Right ventricle myocardium inferior (tissue), 1 donor: ENCODE data around the gene ANLN. TPM values are rescaled to one million over a fixed set of nuclear protein-coding genes. Genes with fewer than 3 reads are reported as not detected.

Experiments used
- ATAC-seq: fragments of 200-7000 bp; cut with Tn5 transposase; one replicate; pipeline ENCODE4 v1.9.1; 2020; ENCODE audit warnings: mild to moderate bottlenecking, moderate library complexity
- DNase-seq: peaks from one replicate; pipeline ENCODE4 v3.0.0; 2021; ENCODE audit errors: missing footprints
- intact Hi-C: fragments of 100-400 bp; cut with DNase I; formaldehyde crosslinking; loops from one replicate; pipeline ENCODE4 v1.11.0; 2022
- total RNA-seq: library from RNA; stranded (reverse); fragmentation: NEBNext Ultra II Directional; extraction: Animal tissue kit (Norgen Biotek cat#: 25700); gene quantifications from one replicate; pipeline ENCODE4 v1.2.1, GENCODE V29; 2021
- donor health status: DM: no; HTN: yes; CAD: no; lungs with severe emphysema.

ANLN gene
- total RNA-seq, 1 donor from 2014 or later = 3.3 TPM

DNA sequence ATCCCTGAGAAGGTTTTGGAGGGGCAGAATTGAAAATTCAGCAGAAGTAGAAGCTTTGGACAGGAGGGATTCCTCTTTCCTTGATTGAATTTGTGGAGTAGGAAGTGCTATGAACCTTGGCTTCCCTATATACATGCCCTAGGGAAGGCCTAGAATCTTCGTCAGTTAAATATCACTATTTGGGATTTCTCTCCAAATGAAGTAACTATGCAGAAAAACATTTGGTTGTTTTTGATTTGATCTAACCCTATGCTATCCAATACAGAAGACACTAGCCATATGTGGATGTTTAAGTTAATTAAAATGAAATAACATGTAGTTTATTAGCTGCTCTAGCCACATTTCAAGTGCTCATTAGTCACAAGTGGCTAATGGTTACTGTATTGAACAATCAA, 15.7 kb downstream of the ANLN start:
- ATAC-seq (no peak), DNase-seq (no peak)
- intact Hi-C loops = no loop called here

DNA sequence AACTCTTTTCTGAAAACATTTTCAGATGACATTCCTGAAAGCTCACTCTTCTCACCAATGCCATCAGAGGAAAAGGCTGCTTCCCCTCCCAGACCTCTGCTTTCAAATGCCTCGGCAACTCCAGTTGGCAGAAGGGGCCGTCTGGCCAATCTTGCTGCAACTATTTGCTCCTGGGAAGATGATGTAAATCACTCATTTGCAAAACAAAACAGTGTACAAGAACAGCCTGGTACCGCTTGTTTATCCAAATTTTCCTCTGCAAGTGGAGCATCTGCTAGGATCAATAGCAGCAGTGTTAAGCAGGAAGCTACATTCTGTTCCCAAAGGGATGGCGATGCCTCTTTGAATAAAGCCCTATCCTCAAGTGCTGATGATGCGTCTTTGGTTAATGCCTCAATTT, 16.5 kb downstream of the ANLN start:
- intact Hi-C loops = no loop called here
- no peak for DNase-seq
- ATAC-seq = no peak

DNA sequence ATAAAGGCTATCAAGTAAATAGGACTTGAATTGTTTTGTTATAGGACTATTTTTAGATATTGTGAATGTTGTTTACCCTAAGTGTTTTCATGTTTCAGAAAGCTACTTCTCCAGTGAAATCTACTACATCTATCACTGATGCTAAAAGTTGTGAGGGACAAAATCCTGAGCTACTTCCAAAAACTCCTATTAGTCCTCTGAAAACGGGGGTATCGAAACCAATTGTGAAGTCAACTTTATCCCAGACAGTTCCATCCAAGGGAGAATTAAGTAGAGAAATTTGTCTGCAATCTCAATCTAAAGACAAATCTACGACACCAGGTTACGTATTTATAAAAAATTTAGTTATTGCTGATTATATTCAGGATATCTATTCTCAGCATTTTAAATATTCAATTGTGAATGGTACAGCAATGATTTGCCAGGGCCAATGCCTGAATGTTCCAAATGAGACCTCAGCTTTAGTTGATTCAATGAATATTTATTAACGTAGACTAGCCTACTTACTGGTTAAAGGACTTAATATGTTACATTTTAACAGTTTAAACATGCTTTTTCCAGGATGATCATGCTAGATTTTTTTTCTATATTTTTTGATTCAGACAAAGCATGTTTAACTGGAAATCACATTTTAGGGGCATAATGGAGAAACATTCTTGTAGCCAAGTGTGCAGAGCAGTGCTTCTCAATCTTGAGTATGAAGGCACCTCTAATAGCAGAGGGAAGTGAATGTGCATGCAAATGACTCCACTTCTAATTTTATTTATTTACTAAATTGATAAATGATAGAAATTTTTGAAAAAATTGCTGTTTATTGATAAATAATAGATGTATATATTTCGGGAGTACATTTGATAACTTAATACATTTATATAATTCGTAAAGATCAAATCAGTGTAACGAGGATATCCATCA, 18.2 kb downstream of the ANLN start:
- ATAC-seq (no peak), DNase-seq (no peak)
- intact Hi-C loops = no loop called here

DNA sequence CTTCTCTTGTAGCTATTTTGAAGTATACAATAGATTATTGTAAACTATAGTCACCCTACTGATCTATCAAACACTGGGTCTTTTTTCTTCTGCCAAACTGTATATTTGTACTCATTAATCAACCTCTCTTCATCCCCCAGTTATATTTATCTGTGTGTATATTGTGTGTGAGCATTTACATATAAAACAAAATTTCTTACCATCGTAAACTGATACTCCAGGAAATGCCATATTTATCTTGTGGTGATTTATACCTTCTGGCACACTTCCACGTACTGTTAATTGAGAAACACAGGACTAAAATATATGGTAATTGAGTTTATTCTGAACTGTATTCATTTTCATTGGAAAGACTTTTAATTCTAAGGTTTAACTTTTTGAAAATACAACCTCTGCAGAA, 18.9 kb downstream of the ANLN start:
- ATAC-seq (no peak), DNase-seq (no peak)
- intact Hi-C loops = no loop called here

DNA sequence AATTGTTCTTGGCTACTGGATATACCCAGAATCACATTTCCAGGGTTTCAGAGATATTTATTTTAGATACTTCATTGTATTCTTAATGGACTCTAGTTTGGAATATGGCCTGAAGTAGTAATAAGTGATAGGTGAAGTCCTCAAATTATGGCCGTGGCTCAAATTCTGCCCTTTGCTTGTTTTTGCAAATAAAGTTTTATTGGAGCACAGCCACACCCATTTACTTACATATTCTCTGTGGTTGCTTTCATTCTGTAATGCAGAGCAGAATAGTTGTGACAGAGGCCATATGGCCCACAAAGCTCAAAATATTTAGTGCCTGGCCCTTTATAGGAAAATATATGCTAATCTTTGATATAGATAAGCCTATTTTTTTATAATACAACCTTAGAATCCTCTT, 19.5 kb downstream of the ANLN start:
- DNase-seq = no peak
- ATAC-seq = no peak
- intact Hi-C loops = no loop called here

DNA sequence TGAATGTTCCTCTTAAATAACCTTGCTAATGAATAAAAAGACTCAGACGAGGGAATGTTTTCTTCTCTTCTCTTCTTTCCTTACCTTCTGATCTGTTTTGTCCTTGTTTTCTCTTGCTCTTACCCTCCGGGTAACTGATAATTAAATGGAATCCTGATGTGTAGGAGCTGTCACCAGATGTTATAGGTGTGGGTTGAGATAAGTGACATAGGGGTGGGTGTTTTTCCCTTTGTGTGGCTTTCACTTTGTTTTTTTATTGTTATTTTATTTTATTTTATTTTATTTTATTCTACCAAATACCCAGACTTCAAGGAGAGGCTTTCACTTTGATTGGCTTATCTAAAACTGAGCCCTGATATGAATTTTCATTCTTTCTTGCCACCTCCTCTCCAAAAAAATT, 25.5 kb downstream of the ANLN start:
- ATAC-seq = no peak
- DNase-seq = no peak
- intact Hi-C loops = no loop called here

DNA sequence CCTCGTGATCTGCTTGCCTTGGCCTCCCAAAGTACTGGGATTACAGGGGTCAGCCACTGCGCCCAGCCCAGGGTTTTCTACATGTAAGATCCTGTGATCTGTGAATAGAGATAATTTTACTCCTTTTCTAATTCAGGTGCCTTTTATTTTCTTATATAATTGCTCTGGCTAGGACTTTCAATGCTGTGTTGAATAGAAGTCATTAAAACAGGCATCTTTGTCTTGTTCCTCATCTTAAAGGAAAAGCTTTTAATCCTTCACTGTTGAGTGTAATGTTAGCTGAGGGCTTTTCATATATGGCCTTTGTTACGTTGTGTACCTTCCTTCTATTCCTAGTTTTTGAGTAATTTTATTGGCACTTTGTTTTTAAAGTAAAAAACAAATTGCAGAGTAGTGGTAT, 26.6 kb downstream of the ANLN start:
- intact Hi-C loops = no loop called here
- no peak for ATAC-seq
- no peak for DNase-seq

DNA sequence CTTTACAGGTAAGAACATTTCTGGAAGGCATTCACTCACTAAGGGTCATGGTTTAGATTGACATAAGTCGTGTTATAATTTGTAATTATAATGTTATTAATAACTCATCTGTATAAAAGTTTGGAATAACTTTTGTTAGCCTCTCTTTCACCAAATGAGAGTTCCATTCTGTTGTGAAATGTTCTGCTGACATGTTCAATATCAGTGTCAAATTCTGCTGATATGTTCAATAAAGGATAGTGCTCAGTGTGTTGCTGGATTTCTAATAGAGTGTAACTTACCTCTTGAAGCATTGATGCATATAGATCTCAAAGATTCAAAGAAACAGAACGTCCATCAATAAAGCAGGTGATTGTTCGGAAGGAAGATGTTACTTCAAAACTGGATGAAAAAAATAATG, 30.6 kb downstream of the ANLN start:
- intact Hi-C loops = no loop called here

DNA sequence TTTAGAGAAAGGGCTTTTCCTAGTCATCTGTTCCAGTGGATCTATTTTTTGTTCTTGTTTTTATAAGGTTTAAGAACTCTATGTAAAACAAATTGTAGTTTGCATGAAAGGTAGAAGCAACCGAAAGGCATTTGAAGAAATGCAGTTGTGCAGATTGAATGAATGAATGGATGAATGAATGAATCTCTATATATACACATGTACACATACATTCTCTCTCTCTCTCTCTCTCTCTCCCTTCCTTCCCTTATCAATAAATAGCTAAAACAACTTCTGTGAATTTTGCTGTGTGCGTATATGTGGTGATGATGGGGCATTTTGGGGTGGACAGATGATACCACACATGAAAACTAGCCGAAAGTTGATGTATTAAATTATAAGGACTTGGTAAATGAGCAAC, 32.4 kb downstream of the ANLN start:
- no peak for DNase-seq
- no peak for ATAC-seq
- intact Hi-C loops = no loop called here

More for the DNA sequence above, 30.6 kb downstream of the ANLN start:
- DNase-seq (no peak), ATAC-seq (no peak)

DNA sequence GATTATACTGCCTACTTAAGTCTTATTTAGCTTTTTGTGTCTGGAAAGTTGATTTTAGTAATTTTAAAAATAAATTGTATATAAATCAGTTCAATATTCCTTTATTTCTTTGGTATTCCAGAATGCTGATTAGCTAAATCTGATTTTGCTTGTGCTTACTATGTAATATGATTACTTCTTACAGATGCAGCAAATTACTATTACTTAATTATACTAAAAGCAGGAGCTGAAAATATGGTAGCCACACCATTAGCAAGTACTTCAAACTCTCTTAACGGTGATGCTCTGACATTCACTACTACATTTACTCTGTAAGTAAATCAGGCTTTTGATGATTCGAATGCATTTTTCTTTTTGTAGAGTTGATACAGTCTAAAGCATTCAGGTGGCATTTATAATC, 34.0 kb downstream of the ANLN start:
- DNase-seq = no peak
- intact Hi-C loops = no loop called here

DNA sequence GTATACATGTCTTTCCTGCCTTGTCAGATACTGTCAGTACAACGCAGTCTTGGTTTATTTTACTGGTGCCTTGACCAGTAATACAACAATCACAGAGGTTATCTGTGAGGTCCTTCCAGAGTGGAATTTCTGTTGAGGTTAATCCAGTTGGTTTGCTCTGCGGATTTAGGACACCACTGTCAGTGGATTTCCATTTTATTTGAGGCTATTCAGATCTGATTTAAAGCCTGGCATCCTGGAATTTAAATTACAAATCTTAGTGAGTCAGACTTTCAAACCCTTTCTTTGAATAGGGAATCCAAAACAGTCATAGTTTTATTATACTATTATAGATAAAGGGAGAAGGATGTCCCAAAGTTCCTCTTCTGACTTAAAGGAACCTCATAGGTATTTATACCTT, 40.5 kb downstream of the ANLN start:
- ATAC-seq (no peak), DNase-seq (no peak)
- intact Hi-C loops = no loop called here

More for the DNA sequence above, 34.0 kb downstream of the ANLN start:
- no peak for ATAC-seq

DNA sequence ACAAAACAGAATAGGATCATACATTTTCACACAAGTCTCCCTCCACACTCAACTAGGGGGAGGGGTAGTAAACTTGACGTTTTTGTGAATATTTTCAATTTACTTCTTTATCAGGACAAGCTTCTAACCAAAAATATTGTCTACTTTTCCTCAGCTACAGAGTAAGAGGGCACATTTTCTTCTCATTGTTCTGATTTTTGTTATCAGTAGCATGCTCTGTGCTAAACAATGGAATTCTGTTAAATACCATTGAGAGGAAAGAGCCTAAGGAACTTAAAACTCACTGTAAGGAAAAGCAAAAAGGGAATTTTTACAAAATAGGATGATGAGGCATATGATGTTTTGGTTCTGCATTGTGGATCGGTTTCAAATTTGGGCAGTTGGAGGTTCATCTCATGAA, 41.2 kb downstream of the ANLN start:
- no peak for DNase-seq
- ATAC-seq = no peak
- intact Hi-C loops = no loop called here

DNA sequence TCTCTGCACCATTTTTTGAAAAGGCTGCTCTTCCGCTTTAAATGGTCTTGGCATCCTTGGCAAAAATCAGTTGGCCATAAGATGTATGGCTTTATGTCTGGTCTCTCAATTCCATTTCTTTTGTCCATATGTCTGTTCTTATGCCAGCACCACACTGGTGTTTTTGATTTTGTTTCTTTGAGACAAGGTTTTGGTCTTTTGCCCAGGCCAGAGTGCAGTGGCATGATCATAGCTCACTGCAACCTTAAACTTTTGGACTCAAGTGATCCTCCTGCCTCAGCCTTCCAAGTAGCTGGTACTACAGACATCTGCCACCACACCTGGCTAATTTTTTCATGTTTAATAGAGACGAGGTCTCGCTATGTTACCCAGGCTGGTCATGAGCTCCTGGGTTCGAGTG, 48.5 kb downstream of the ANLN start:
- ATAC-seq = no peak
- DNase-seq = no peak
- intact Hi-C loops = no loop called here

DNA sequence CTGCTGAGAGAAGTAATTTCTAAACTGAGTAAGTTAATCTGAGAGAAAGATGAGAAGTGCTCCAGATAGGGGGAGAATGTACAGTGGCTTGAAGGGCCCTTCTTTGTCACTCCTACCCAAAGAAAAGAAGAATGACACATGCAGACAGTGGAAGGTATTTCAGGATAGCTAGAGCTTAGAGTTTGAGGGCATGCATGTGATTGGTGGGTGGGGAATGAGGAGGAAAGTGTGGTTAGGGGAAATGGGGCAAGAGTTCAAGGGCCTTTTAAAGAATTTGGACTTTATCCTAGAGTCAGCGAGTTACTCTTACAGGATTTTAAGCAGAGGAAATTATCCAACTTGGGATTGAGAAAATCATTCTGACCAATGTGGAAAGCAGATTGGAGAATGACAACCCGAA, 50.0 kb downstream of the ANLN start:
- intact Hi-C loops = no loop called here
- DNase-seq (no peak), ATAC-seq (no peak)

DNA sequence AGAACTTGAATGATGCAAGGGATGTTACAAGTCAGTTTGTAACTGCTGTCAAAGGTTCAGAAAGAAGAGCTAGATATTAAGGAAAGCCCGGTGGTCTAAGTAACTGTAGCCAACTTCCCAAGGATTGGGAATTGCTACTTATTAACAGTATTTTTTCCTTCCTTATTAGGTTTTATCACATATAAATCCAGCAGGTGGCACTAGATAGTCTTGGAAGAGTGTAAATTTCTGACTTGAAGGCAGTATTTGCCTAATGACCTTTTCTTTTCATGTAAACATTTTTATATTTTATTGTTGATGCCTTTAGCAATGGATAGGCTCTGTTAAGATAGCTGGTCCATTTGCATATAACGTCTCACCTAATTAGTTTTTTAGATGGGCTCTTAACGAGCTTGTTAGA, 51.2 kb downstream of the ANLN start:
- DNase-seq = no peak
- intact Hi-C loops = no loop called here
- no peak for ATAC-seq

DNA sequence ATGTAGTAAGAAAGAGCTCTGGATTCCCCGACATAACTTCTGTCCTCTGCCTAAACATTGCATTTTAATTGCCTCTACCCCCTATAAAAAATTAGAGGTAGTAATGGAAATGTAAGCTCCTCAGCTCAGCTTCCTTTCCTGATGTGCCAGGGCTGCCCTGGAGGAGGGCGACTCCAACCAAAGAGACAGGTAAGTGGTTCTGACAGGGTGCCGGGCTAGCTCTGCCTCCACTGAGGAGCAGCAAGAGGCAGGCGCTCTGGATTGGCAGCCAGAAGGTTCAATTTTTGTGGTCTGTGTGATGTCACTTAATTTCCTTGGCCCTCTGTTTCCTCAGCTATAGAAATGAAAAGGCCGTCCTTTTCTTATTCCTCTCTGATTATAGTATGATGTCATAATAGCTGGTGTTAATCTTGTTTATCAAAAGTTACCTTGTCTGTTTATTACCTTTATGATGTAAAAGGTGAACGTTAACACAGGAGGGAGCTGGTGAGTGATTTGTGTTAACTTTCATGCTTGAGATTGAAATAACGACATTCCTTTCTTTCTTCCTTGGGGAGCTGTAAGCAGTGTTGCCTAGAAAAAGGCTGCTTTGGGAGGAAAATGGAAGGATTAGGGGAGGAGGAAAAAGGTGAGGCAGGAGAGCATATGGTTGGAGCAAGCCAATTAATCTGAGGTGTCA, 51.8 kb downstream of the ANLN start:
- DNase-seq = no peak
- intact Hi-C loops = no loop called here
- ATAC-seq = no peak

DNA sequence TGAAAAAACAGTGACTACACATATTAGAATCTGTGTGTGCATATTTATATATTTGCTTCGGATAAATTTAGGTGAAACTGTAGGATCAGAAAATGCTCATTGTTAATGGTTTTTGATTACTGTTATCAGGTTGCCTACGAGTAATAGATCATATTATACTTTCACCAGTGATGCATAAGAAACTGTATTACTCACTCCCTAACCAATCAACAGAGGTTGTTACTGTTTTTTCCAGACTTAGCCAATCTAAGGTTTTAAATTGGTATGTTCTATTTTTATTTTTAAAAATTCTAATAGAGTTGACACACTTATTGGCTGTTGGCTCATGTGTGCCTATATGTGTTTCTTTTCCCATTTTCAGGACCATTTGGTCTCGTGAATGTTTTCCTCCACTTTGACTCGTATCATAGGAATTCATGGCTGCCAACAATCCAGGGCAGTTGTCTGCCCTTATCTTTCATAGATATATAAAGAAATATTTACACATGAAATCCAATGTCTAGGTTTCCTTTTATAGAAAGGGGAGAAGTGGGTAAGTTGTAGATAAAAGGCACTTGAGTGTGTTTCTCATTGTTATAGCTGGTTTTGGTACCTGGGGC, 59.2 kb downstream of the ANLN start:
- ATAC-seq (no peak), DNase-seq (no peak)
- intact Hi-C loops = no loop called here

DNA sequence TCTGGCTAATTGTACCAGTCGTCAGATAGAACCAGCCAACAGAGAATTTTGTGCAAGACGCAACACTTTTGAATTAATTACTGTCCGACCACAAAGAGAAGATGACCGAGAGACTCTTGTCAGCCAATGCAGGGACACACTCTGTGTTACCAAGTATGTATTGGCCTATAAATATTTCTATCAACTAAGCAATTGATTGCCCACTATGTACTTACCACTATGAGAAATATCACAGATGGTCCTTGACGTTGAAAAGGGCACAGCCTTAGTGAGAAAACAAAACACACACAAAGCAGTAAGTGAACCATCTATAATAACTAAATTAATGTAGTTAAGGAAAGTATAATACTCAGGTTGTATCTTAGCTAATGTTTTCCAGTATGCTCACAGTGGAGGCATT, 60.0 kb downstream of the ANLN start:
- ATAC-seq (no peak), DNase-seq (no peak)
- intact Hi-C loops = no loop called here

DNA sequence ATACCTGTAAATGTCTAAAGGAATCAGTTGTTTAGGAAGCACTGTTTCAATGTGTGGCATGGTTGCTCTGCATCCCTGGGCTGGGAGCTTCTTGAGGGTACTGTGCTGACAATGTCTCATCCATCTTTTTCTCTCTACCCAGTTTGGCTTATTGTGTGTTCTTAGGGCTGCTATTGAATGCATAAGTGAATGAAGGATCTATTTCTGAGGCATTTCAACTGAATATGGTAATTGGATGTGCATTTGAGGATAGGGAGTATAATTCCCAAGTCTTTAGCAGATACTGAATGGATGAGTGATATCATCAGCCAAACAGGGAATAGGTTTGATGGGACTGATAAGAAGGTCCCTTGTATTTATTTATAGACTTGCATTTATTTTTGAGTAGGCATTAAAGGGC, 64.1 kb downstream of the ANLN start:
- ATAC-seq (no peak), DNase-seq (no peak)
- intact Hi-C loops = no loop called here

DNA sequence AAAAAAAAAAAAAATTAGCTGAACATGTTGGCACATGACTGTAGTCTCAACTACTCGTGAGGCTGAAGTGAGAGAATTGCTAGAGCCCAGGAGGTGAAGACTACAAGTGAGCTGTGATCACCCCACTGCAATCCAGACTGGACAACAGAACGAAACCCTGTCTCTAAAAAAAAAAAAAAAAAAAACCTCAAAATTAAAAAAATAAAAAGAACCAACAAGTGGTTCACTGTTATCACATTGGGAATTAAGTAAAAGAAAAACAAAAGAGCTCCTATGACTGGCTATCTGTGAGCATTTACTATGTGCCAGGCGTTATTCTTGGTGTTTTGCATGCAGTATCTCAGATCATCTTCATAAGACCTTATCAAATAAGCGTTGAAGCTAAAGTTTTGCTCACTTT, 66.0 kb downstream of the ANLN start:
- intact Hi-C loops = no loop called here
- ATAC-seq (no peak), DNase-seq (no peak)
